DMS79 treated with DMSO at 0.1 percent for 48 hours (cell line): ENCODE measurements around the gene DGKI.

Experiments used
- DNase-seq: peaks from one replicate; lab custom pipeline; 2025; lab: John Stamatoyannopoulos, UW

The DGKI gene

DNA sequence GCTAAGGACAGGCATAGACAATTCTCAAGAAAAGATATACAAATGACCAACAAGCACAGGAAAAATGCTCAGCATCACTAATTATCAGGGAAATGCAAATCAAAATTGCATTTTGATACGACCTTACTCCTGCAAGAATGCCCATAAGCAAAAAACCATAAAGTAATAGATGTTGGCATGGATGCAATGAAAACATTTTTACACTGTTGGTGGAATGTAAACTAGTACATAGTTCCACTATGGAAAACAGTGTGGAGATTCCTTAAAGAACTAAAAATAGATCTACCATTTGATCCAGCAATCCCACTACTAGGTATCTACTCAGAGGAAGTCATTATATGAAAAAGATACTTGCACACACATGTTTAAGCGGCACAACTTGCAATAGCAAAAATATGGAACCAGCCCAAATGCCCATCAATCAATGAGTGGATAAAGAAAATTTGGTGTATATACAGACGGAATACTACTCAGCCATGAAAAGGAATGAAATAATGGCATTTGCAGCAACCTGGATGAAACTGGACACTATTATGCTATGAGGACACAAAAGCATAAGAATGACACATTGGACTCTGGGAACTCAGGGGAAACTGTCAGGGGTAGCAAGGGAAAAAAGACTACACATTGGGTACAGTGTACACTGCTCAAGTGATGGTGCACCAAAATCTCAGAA, 59.3 kb downstream of the DGKI start:
- no peak for DNase-seq

DNA sequence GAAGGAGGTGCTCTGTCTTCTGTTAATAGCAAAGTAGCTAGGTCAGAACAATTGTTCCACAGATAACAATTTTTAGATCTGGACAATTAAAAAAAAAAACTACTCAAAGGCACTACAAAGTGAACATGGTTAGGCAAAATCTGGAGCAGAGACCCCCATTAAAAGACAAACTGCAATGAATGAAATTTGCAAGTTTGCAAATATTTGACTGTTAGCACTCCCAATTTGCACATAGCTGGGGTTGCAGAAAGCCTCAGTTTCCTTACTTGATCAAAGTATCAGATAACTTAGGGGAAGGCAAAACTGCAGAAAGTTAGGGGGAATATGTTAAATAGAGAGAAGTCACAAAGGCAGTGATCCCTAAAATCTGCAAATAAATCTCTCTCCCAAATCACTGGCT, 68.3 kb downstream of the DGKI start:
- no peak for DNase-seq

DNA sequence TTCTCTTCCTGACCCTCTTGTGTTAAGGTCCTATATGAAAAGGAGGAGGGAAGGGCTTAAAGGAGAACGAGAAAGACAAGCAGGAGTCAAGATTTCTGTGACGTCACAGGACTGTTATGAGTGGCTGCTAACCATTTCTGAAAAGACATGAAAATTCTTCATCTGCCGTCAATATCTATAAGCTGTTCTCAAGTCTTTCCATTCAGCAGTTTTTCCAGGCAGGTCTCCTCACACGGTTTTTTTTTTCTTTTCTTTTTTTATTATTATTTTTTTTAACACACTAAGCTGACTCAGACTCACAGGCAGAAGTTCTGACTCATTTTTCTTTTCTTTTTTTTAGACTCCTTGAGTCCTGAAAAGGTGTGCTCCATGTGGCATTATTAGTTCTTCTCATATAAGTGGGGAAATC, 72.0 kb downstream of the DGKI start:
- no peak for DNase-seq

DNA sequence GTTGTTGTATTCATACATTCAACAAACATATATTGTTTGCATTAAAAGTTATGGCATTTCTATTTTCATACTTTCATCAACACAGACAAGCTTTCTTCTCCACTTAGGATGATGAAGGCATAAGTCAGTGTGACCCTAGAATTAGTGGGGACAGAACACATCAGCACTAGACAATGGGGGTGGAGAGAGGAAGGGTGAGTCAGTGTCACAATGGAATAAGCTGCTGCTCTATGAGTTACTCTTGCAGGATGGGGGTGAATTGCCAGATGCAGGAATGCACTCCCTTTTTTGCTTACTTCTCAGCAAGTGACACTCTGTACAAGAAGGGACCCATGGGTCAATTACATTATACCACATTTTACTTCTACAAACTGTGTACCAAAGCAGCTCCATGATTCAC, 74.0 kb downstream of the DGKI start:
- no peak for DNase-seq

DNA sequence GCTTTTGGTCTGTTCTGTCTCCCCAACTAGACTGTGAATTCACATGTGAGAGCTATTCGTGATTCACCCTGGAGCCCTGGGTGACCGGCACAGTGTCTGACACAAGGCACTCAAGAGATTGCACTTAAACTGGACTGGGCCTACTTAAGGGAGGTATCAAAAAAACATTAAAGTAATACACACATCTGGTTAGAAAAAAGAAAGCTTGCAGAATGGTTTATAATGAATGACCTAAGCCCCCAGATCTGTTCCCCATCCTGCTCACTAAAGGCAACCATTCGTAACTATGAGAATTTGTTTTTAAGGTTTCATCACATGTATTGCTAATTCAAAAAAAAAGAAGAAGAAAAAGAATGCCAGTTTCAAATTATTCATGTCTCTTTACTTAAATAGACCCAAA, 74.5 kb downstream of the DGKI start:
- no peak for DNase-seq

DNA sequence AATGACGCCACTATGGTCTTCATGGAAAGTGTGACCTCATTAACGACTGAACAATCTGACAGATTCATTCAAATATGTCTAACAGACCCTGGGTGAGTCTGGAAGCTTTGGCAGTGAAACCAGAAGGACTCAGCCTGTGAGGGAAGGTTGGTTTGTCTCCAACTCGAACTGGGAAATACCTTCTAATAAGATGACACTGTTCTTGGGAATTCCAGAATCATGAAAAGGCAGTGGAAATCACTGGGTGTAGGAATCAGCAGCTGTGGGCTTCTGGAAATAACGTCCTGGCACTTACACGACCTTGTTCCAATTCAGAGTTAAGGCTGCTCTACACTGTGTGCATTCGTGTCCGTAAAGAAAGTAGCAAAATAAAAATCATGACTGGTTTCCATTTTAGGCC, 75.1 kb downstream of the DGKI start:
- DNase-seq, result no peak

DNA sequence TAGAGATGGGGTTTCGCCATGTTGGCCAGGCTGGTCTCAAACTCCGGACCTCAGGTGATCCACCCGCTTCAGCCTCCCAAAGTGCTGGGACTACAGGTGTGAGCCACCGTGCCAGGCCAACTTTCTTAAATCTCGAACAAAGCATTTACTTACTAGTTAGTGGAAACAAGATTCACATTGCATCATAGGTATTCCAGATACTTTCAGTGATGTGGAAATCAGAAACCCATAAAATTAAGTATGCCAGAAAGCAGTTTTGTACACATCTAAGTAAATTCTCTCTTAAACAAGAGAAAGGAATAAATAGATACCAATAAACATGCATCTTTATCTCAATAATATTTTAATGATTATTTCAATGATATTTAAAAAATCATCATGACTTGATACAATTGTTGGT, 75.5 kb downstream of the DGKI start:
- DNase-seq, result no peak

DNA sequence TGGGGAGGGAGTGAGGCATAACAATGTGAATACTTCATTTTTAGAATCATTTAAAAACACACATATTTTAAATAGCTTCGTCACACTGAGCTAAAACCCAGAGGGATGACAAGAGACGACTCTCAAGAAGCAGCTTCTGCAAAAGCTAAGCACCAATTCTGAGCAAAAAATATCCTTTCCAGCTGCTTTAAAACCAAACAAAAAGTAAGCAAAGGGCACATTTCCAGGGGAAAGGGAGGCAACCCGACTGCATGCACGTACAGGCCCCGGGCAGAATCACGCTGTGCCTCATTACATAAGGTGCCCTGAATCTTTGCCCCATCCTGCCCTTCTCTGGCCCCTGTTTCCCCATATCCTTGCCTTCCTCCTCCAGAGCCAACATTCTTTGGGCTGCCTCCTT, 78.4 kb downstream of the DGKI start:
- DNase-seq, result no peak

DNA sequence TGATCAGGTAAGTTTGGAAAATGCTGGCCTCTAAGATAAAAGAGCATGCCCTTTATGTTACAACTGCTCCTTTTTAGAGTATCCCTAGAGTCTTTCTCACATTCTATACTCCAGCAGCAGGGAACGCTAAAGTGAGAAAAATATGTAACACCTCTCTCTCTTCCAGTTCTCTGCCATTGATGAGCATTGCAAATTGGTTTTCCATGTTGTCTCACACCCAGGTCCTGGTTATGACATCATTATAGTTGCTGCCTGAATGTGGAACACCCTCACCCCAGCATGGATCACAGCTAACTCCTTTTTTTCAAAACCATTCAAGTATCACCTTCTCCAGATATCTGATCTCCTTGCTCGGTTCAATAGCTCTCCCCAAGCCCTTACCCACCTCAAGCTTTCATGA, 84.4 kb downstream of the DGKI start:
- no peak for DNase-seq

DNA sequence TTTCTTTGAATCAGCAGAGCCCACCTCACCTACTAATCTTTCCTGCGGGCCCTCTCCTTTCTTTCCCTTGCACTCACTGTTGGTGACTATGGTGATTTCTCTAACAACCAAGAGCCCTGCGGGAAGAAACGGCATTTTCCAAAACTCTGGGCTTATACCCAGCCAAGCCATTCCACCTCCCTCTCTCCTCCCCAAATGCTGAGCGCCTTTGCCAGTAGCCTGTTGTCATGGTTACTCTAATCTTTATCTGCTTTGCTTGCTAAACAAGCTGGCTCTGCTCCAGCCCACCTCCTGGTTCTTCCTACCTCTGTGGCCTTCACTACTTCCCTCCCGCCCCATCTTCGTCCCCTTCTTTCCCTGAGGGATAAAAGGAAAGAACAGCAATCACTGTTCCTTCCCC, 86.7 kb downstream of the DGKI start:
- peak; percentile 13 for DNase-seq

DNA sequence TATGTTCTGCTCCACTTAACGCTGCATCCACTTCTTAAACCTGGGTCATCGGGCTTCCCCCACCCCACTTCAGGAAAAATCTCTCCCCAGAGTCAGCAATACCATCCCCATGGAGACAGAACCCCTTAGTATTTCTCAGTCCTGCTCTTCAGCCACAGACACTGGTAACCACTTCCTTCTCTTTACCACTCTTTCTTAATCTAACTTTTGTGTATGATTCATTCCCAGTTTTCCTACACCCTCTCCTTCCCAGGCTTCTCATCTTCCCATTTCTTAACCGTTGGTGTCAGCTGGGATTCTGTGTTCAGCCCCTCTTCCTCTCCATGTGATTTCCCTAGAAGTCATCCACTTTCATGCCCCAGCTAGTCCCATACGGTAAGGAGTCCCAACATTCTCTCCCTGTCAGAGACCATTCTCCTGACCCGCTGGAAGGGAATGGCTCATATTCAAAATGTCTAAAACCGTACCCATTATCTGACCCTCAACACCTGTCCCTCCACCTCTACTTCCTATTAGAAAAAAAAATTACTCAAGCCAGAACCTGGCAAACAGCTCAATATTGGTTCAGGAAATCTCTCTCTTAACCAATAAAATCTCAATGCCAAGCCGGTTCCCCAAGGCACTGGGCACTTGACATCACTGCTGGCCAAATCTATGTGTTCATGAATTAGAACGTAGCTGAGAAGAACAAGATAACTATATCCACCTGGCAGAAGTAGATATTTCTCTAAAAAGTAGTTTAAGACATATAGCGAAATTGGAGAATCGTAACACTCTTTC, 89.4 kb downstream of the DGKI start:
- peak; percentile 19 for DNase-seq

DNA sequence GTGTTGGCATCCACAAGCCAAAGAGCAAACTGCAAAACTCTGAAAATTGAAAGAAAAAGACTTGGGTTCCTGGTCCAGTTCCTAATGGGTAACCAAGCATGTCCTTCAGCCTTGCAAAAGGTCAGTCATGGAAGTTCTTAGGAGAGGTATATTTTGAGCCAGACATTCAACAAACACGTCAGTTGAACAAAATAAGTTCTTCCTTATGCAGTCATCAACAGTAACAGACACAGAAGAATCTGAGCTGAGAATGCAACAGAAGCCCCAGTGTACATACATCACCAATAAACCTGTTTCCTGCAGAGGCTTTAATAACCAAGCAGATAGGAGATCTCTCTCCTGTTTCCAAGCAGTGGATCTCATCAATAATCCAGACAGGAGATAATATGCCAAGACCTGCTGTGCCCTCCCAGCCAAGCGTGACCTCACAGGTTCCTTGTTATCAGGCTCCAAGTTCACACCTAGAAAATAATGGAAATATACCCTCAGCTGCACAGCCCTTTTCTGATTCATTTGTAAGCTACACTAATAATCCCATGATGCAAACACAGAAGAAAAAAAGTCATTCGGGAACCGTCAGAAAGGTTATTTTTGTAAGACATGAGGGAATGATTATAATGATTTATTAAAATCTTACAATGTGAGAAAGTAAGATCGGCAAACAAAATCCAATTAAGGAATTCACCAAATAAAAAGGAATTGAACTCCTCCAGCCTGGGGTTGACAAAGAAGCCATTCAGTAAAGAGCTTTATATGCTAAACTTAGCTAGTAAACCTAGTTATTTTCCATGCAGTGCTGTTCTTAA, 90.7 kb downstream of the DGKI start:
- DNase-seq, result peak; percentile 27

DNA sequence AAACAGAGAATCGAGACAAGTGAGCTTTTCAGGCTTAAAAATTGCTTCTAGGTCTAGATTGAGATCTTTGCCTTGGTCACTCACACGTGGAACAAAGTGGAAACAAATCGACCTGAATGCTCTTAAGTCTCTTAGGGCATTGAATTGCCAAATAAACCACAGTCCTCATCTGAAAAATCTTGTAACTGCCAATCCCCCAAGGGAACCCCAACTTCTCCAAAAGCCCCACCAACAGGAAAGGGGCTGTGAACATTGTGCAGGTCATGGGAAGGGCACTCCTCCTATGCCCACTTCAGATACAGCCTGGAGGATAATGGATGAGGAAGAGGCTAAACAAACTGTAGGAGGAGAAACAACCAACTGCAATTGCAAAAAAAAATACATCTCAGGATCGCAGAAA, 91.3 kb downstream of the DGKI start:
- peak; percentile 23 for DNase-seq

DNA sequence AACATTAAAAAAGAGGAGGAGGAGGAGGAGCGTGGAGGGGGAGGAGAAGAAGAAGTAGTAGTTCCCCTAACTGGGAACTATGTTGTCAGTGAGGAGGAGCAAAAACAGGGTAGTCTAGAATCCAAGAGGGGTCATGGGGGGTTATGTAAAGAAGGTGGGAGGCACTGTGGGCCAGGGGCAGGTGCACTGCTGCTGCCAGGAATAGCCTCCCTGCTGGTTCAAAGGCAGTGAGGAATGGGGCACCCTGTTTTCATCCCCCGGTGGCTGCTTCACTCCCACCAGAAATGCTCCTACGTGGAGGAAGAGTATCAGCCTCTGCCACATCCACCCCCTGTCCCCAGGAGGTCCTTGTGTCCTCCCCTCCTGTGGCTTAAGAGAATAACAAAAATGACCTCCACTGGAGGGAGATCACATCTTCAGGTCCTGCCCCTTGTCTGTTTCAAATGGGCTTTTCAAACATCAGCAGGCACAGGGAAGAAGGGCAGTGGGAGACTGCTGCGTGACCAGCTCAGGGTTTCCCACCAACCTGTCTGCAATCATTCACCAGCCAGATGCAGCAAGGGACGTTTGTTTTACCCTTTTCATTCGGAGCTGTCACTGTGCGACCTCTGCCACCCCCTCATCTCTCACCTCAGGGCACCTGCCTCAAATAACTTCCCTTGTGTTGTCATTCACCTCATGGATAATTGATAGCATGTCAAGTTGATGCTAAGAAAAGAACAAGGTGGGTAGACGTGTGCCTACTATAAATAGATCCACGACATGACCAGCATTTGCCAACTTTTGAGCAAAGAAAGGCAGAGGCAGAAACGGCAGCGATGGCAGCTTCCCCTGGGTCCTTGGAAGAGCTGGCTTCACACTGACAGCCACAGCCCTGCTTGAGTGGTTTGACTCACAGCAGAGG, 92.6 kb downstream of the DGKI start:
- DNase-seq, result no peak

DNA sequence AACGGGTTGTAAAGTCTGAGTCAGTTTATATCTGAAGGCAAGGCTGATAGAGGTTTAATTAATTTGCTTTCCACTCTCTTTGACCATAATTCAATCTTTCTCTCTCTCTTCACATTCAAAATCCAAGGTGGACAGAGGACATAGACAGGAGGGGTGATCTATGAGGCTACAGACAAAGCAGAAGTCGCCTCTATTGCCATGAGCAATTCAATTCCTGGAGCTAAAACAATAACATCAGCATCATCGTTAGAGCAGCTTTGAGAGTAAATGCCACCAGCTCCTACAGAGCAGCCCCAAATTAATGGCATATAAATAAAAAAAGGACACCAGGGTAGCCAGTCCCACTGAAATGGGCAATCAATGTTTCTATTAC, 93.2 kb downstream of the DGKI start:
- DNase-seq, result no peak

DNA sequence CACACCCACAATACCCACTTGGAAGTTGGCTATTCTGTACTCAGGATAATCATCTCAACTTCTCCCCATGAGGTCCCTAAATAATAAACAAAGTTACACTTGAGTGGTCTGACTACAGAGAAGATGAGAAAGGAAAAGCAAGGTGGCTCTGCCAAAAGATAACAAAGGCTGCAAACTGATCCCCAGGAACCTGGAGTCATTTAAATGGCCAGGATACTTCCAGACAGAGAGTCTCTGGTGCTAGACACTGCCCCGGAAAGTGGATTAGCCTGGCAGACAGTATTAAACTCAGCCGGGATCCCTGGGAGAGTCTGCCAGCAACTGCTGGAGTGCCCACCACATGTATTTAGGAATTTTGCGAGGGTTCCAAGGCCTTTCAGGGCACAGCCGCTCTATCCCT, 93.7 kb downstream of the DGKI start:
- DNase-seq, result no peak

DNA sequence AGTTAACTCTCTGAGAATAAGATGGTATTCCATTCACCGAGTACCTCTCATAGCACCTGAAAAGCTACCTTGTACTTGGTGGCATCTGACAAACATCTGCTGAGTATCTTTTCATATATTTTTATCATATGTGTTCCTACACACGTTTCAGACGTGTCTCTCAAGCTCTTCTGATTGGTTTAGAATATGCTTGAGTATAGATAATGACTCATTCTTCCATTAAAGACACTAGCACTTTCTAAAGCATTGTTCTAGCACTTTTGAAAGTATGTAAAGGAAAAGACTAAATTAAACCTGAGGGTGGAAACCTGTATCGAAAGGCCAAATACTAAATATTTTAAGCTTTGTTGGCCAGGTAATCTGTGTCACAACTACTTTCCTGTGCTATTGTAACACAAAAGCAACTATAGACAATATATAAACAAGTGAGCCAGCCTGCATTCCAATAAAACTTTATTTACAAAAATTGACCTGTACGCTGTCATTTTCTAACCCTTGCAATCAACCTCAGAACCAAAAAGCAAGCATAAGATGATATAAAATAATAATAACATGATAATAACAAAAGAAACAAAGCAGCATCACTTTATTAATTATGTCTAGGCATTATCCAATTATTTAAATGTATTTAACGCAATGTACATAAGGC, 95.3 kb downstream of the DGKI start:
- DNase-seq, result no peak

DNA sequence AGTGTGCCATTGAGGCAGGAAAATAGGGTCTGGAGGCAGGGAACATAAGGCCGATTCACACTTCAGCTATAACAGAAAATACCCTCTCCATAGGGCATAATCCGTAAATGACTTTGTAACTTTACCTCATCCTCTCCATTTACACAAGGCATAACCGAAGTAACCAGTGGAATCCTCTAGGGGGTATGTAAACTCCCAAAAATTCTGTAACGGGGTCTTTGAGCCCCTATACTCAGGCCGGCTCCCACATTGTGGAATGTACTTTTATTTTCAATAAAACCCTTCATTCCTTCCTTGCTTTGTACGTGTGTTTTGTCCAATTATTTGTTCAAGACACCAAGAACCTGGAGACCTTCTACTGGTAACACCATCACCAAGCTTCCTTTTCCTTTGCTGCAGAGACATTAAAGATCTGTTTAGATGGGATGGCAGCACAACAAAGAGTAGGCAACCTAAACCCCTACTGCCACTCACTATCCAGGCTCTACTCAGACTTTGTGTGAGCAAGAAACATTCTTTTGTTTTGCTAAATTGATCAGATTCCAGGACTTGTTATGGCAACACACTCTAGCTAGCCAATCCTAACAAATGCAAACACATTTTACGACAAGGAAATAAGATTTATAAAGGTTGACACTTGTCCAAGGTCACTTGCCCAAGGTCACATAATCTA, 99.3 kb downstream of the DGKI start:
- DNase-seq, result no peak

DNA sequence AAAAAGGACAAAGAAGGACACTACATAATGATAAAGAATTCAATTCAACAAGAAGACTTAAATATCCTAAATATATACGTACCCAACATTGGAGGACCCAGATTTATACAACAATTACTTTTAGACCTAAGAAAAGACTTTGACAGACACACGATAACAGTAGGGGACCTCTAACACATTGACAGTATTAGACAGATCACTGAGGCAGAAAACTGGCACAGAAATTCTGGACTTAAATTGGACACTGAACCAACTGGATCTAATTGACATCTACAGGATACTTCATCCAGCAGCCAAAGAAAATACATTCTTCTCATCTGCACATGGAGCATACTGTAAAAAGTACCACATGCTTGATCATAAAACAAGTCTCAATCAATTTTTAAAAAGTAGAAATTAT, 103.8 kb downstream of the DGKI start:
- DNase-seq, result no peak

DNA sequence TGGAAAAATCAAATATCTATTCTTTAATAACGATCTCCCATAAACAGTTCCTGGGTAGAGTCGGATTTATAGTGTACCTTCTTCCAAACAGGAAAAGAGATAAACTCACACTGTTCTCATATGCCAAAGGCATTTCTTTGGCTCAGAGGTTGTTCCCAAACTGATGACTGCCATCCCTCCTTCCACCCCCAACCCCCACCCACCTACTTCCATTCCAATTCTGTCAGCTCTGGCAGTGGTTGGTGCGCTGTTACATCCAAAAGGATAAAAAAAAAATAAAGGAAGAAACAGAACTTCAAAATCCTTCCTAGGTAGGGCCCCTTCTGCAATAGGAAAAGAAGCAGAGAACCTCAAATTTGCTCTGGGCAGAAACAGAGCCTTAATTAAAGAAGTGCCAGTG, 104.7 kb downstream of the DGKI start:
- no peak for DNase-seq

DNA sequence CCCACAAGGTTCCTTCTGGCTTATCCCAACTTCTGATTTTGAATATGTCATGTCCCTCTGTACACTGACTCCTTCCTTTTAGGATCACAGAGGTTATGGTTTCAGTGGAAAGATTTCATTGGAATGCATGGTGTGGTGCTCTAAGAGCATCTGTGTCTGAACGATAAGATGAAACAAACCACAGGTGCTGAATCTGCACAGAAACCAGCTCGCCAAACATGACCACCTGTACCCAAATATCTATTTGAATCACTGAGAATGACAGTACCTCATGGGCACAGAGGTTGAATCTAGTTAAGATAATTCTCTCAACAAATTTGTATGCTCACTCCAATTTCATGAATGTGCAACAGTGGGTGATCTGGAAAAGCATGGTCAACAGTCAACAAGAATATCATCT, 105.3 kb downstream of the DGKI start:
- DNase-seq, result no peak
